Type B pancreatic cell (in vitro differentiated cells): ENCODE data around the gene NOC4L. TPM values are rescaled to one million over a fixed set of nuclear protein-coding genes. Genes with fewer than 3 reads are reported as not detected.

Source experiments
- DNase-seq: peaks from one replicate; pipeline ENCODE4 v3.0.0; 2021; ENCODE audit warnings: mixed read lengths; ENCODE audit not compliant: unreplicated experiment; ENCODE audit errors: extremely low spot score
- H3K27ac Mint-ChIP-seq: 2 replicates; pipeline ENCODE4 v1.8.0; 2021; ENCODE audit warnings: mild to moderate bottlenecking, mixed read lengths
- H3K27me3 Mint-ChIP-seq: 2 replicates; pipeline ENCODE4 v1.8.0; 2021; ENCODE audit warnings: mixed read lengths
- H3K36me3 Mint-ChIP-seq: 2 replicates; pipeline ENCODE4 v1.8.0; 2021; ENCODE audit warnings: mixed read lengths
- H3K4me1 Mint-ChIP-seq: one replicate; pipeline ENCODE4 v1.8.0; 2021; ENCODE audit warnings: mixed read lengths; ENCODE audit not compliant: unreplicated experiment
- H3K4me3 Mint-ChIP-seq: 2 replicates; pipeline ENCODE4 v1.8.0; 2021; ENCODE audit warnings: mild to moderate bottlenecking, mixed read lengths
- H3K9me3 Mint-ChIP-seq: 2 replicates; pipeline ENCODE4 v1.8.0; 2021; ENCODE audit warnings: mixed read lengths
- CTCF ChIP-seq: fragments of 200-600 bp; sonication (generic); conservative IDR thresholded peaks from 2 replicates; pipeline ENCODE4 v1.5.0; 2021; ENCODE audit warnings: antibody characterized with exemption, mild to moderate bottlenecking
- total RNA-seq: library from RNA; stranded (reverse); gene quantifications from 2 replicates; pipeline ENCODE4 v1.2.1, GENCODE V29; 2021; ENCODE audit warnings: low replicate concordance

The NOC4L gene
- total RNA-seq, 1 donor from 2014 or later, result 27.8 TPM

DNA sequence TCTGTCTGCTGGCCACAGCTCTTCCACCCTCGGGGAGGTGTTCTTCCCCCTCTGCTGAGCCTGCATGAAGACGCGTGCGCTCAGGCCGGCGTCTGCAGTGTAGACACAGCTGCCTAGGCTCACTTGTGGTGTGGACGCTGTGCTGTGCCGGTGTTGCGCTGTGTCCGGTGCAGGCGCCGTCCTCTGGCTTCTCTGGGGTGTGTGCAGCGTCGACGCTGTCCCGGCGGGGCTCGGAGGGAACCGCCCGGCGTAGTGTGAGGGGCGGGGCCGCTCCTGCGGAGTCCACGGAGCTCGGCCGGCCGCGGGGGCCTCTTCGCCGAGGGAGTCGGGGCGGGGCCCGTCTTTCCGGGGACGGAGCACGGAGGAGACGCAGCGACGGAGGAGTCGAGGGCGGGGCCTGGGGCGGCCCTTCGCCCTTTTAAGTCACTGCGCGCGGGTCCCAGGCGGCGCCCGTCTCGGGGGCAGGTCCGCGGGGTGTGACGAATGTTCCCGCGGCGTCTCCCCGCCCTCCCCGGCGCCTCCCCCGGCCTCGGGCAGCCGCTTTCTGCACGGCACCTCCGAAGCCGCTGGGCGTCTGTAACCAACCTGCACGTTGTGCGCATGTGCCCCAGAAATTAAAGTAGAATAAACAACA is 45.2 kb downstream of the NOC4L start:
- Mint-ChIP-seq H3K4me1 (peaks cover 3% of the 10 kb centered on the region), H3K27me3 (peaks cover 73% of the 10 kb centered on the region), H3K9me3 (peaks cover 4% of the 10 kb centered on the region), H3K27ac (peak overlapping the region; percentile 66), H3K4me3 (peak overlapping the region; percentile 84), H3K36me3 (no peaks in the 10 kb centered on the region)
- DNase-seq, result peak; percentile 84
- no peak for TF ChIP-seq CTCF

- Mint-ChIP-seq H3K9me3 (peaks cover 4% of the 10 kb centered on the region), H3K27me3 (peaks cover 67% of the 10 kb centered on the region), H3K4me1 (peaks cover 3% of the 10 kb centered on the region), H3K4me3 (peak overlapping the region; percentile 84), H3K27ac (no peak overlapping the region), H3K36me3 (no peaks in the 10 kb centered on the region)
- no peak for DNase-seq
- no peak for TF ChIP-seq CTCF
These were observed 45.9 kb downstream of the NOC4L start for GRCh38 chr12:132190012-132190755.

- H3K9me3 Mint-ChIP-seq, result peaks cover 4% of the 10 kb centered on the region
- TF ChIP-seq CTCF, result no peak
These were observed 46.7 kb downstream of the NOC4L start for GRCh38 chr12:132190834-132191500.

GRCh38 chr12:132191715-132192553 is 47.7 kb downstream of the NOC4L start:
- H3K4me1 Mint-ChIP-seq, result peaks cover 3% of the 10 kb centered on the region
- no peak for DNase-seq
- no peak overlapping the region for H3K27ac Mint-ChIP-seq
- TF ChIP-seq CTCF, result no peak
- H3K36me3 Mint-ChIP-seq, result no peaks in the 10 kb centered on the region
- peaks cover 4% of the 10 kb centered on the region for H3K9me3 Mint-ChIP-seq
- H3K4me3 Mint-ChIP-seq, result peak overlapping the region; percentile 55
- H3K27me3 Mint-ChIP-seq, result peaks cover 52% of the 10 kb centered on the region

More at GRCh38 chr12:132190834-132191500, 46.7 kb downstream of the NOC4L start:
- Mint-ChIP-seq H3K4me1 (peaks cover 3% of the 10 kb centered on the region), H3K36me3 (no peaks in the 10 kb centered on the region), H3K27ac (no peak overlapping the region), H3K4me3 (peak overlapping the region; percentile 55), H3K27me3 (peaks cover 60% of the 10 kb centered on the region)
- DNase-seq, result no peak

DNA sequence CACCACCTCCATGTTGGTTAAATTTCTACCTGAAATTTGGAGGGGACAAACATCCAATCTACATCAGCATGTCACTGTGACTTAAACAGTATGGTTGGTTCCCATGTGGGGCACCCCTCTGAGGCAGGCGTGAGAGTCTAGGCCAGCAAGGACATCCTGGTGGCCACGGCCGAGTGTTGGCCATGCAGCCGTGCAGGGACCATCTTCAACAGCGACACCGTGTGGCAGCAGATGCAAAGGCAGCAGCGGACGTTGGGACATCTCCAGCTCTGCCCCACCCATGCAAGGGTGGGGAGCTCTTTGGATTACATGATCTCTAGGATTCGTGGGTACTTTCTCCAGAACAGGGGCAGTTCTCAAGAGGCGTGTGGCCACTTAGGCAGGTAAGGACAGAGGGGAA is 49.8 kb downstream of the NOC4L start:
- Mint-ChIP-seq H3K4me1 (peaks cover 3% of the 10 kb centered on the region), H3K36me3 (no peaks in the 10 kb centered on the region), H3K9me3 (peaks cover 4% of the 10 kb centered on the region), H3K4me3 (no peak overlapping the region), H3K27ac (no peak overlapping the region), H3K27me3 (peaks cover 44% of the 10 kb centered on the region)
- no peak for DNase-seq
- TF ChIP-seq CTCF, result peak; percentile 59
